Measurements from ENCODE around the gene FRMD8. TPM values are rescaled to one million over a fixed set of nuclear protein-coding genes. Genes with fewer than 3 reads are reported as not detected.

The FRMD8 gene
- total and polyA plus RNA-seq, 2 of the 4 experiments (the other 2 are of a cell fraction): 11.3 to 19.8 TPM

- dilution Hi-C loops (cut with HindIII; ENCODE audit: low sequenced_read_pairs, unreplicated experiment): no loop called here
- H2BK20ac ChIP-seq (ENCODE audit: low read depth, low read length): no peak overlapping the region
- H3K79me1 ChIP-seq (ENCODE audit: low read depth in 1 of 2, low read length in 2 of 2): 0 out of 4 replicates have a peak, but pooled peaks cover 0 to 4% of the 10 kb centered on the region in 2 experiments
- no peak overlapping the region for H3K14ac ChIP-seq (replicated peaks; ENCODE audit: low read depth, low read length)
- peaks cover 8% of the 10 kb centered on the region for H3K4me1 ChIP-seq (ENCODE audit: control insufficient read depth, insufficient read depth, low read length)
- no peak overlapping the region for H4K91ac ChIP-seq (ENCODE audit: insufficient read depth, low read depth, low read length)
- no peak overlapping the region for H3K9ac ChIP-seq (ENCODE audit: low read depth, low read length)
- TF ChIP-seq MXI1 (IDR thresholded peaks at IDR 0.05; ENCODE audit: borderline replicate concordance, low read depth, low read length) (no peak), CTCF (conservative IDR thresholded peaks at IDR 0.05; ENCODE audit: low read depth, low read length) (peak; percentile 48), ELK1 (IDR thresholded peaks at IDR 0.05; ENCODE audit: borderline replicate concordance, low read depth, low read length) (no peak), SMC3 (IDR thresholded peaks at IDR 0.05; ENCODE audit: low read depth, low read length) (peak; percentile 46), RAD21 (IDR thresholded peaks at IDR 0.05; ENCODE audit: low read length) (peak; percentile 26)
- H2BK120ac ChIP-seq (ENCODE audit: low read depth, low read length): no peak overlapping the region
- no peak overlapping the region for H4K5ac ChIP-seq (ENCODE audit: low read depth, low read length)
- H3K27me3 ChIP-seq (ENCODE audit: control insufficient read depth, insufficient read depth, low read length): peaks cover 19% of the 10 kb centered on the region
- no peak overlapping the region for H2AK9ac ChIP-seq (replicated peaks; ENCODE audit: low read depth, low read length, poor library complexity)
- no peak overlapping the region for H4K8ac ChIP-seq (ENCODE audit: low read depth in 2 of 2, low read length in 2 of 2)
- H4K20me1 ChIP-seq (ENCODE audit: insufficient read depth, low read length): peaks cover 15% of the 10 kb centered on the region
- H3K9me1 ChIP-seq (ENCODE audit: insufficient read depth, low read length): peaks cover 9% of the 10 kb centered on the region; the same call in 1 of the 2 replicates
- H3K56ac ChIP-seq (ENCODE audit: extremely low read depth, insufficient read depth, low read length): no peak overlapping the region
- H3K18ac ChIP-seq (ENCODE audit: low read depth, low read length): no peak overlapping the region
- no peaks in the 10 kb centered on the region for H3K9me3 ChIP-seq (ENCODE audit: control insufficient read depth, insufficient read depth, low read length)
- H3K36me3 ChIP-seq (ENCODE audit: control insufficient read depth, insufficient read depth, low read length): peaks cover 39% of the 10 kb centered on the region
- BruUV-seq (replicated peaks): no TSS peak
- 0 out of 2 replicates have a peak overlapping the region, but pooled peaks have one; percentile 7 for H3K23ac ChIP-seq (ENCODE audit: low read depth, low read length)
- no peak overlapping the region for H3K4ac ChIP-seq (ENCODE audit: low read depth, low read length)
- DNase-seq (peak; percentile 32), ATAC-seq (ENCODE audit: low read depth) (no peak)
- WGBS, 2 experiments (ENCODE audit: extremely low coverage in 2 of 2, insufficient read length in 1 of 2): no CpG with 5 or more reads among the region's 3 CpGs
- intact Hi-C loops (cut with micrococcal nuclease): loop anchor here (1.0 kb wide), 1 partner anchor 35 kb away; no protein-coding TSS in a partner anchor
- POLR2A ChIA-PET (ENCODE audit: unreplicated experiment): no interaction called here
- CTCF ChIA-PET: interaction anchor here (0.6 to 0.7 kb wide), 2 partner anchors 41 to 155 kb away, joined by 3 to 4 read pairs; no protein-coding TSS in a partner anchor
- in situ Hi-C loops (cut with MboI; ENCODE audit: low sequenced_read_pairs): no loop called here
- no peak overlapping the region for H3K4me2 ChIP-seq (ENCODE audit: low read depth, low read length)
- H2BK15ac ChIP-seq (ENCODE audit: low read depth, low read length): no peak overlapping the region
- H3K4me3 ChIP-seq (ENCODE audit: insufficient read depth, low read depth, low read length): no peak overlapping the region
- 0 out of 2 replicates have a peak overlapping the region, but pooled peaks have one; percentile 37 for H2AK5ac ChIP-seq (ENCODE audit: low read depth, low read length)
- no peak overlapping the region for H2AFZ ChIP-seq (replicated peaks; ENCODE audit: low read length, poor library complexity)
- H2BK5ac ChIP-seq (ENCODE audit: low read depth, low read length, poor library complexity, severe bottlenecking): no peak overlapping the region
- H3K27ac ChIP-seq (ENCODE audit: insufficient read depth, low read length): no peak overlapping the region
Measured at GRCh38 chr11:65352783-65353182, 33.7 kb upstream of the FRMD8 start.

Data from IMR-90 (cell line).